Tibial nerve (tissue), 4 donors: Measurements from ENCODE around the gene UBE2F. TPM values are rescaled to one million over a fixed set of nuclear protein-coding genes. Genes with fewer than 3 reads are reported as not detected.
"Not testable (repeated sequence)": the region's sequence is repeated elsewhere in the genome, so short reads cannot be mapped to it uniquely, and the experiment has no call there.

Source experiments
- DNase-seq, 2 donors: peaks; one replicate each; pipeline ENCODE4 v3.0.0-alpha.2; 2019; ENCODE audit warnings: low spot score in 2 of 2
- H3K27ac ChIP-seq, 4 donors: fragments of 200-600 bp; sonication (generic) in 3 of 4; one replicate each; pipeline ENCODE4 v1.5.1; 2017 to 2019; ENCODE audit warnings: mild to moderate bottlenecking in 1 of 4
- H3K27me3 ChIP-seq, 2 donors: fragments of 200-600 bp; sonication (generic) in 1 of 2; one replicate each; pipeline versions ENCODE4 v1.5.1 to v1.6.0; 2017 to 2019
- H3K36me3 ChIP-seq, 3 donors: fragments of 200-600 bp; sonication (generic); one replicate each; pipeline ENCODE4 v1.5.1; 2018 to 2019
- H3K4me1 ChIP-seq, 4 donors: fragments of 200-600 bp; sonication (generic) in 3 of 4; one replicate each; pipeline ENCODE4 v1.5.1; 2017 to 2019
- H3K4me3 ChIP-seq, 4 donors: fragments of 200-600 bp; sonication (generic) in 3 of 4; one replicate each; pipeline ENCODE4 v1.5.1; 2017 to 2019; ENCODE audit warnings: mild to moderate bottlenecking in 1 of 4, moderate library complexity in 1 of 4
- H3K9me3 ChIP-seq, 4 donors: fragments of 200-600 bp; sonication (generic) in 3 of 4; one replicate each; pipeline ENCODE4 v1.5.1; 2017 to 2019
- CTCF ChIP-seq, 5 experiments: fragments of 200-600 bp in 3 of 5; fragments of 450-650 bp in 2 of 5; sonication (generic) in 3 of 5; IDR thresholded peaks; one replicate each; pipeline ENCODE4 v1.5.1; 2016 to 2019; ENCODE audit warnings: antibody characterized with exemption in 5 of 5, mild to moderate bottlenecking in 3 of 5, moderate library complexity in 2 of 5
- EP300 ChIP-seq, 2 donors: sonication (generic); formaldehyde crosslinking; IDR thresholded peaks; one replicate each; pipeline ENCODE4 v1.6.1; 2017; ENCODE audit warnings: antibody characterized with exemption in 2 of 2, mild to moderate bottlenecking in 1 of 2
- POLR2A ChIP-seq, 2 donors: fragments of 450-650 bp; IDR thresholded peaks; one replicate each; pipeline ENCODE4 v1.6.1; 2017; ENCODE audit warnings: antibody characterized with exemption in 2 of 2, mild to moderate bottlenecking in 2 of 2, moderate library complexity in 2 of 2
- WGBS, 2 donors: methylation state at CpG; one replicate each; pipeline ENCODE4 v1.1.5; 2018; 5-methylcytosine and 5-hydroxymethylcytosine counted together
- total RNA-seq, 4 donors: library from RNA; depleted of rRNA; stranded (reverse); fragments of >200 nt; gene quantifications; one replicate each; pipeline ENCODE4 v1.1.0, GENCODE V29; 2016

UBE2F gene
- total RNA-seq, 4 donors from 2014 or later = 35.1 to 73.8 (median 41.2) TPM

DNA sequence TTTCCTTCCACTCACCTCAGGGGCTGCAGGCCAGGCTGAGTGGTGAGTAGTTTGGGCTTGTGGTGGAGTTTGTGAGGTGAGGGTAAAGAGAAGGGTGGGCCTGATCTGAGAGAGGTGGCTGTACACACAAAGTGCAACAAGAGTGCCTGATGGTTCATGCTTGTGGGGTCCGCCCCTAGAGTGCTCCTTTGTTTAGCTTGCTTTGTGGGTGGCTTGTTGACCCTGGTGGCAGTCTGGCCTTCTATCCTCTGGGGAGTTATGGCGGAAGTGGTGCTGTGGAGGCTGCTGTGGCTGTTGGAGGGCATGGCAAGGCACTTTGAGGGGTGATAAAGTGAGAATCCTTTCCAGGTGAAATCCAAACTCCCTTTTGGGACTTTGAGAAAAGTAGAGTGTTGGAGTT lies 10.6 kb downstream of the UBE2F start:
- TF ChIP-seq POLR2A (IDR thresholded peaks at IDR 0.05) (no peak), CTCF (IDR thresholded peaks at IDR 0.05) (no peak), EP300 (IDR thresholded peaks at IDR 0.05) (no peak)

DNA sequence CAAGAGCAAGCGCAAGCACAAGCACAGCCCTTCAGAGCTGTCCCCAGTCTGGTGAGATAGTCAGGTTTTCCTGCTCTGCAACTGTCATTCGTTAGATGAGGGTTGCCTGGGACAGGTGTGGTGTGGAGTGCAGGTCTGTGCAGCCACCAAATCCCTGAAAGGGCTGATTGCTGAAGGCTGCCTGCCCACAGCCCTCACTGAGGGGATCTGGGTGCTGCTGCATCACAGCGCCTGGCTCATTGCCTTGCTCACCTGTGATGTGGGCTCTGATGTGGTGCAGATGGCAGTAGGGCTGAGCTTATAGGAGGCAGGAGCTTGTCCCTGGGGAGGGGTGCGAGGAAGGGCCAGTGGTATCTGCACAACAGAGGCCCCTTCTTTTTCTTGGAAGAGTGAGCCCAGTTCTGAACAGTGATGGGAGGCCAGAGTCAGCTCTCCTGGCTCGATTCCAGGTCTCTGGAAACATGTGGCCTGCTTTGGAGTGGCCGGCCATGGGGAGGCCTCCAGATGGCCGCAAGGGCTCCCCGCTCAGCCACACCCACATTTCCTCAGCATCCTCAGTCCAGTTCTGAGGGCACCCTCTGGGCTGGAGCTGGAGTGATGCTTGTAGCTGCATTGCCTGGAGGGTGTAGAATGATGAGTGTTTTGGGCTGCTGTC lies 11.4 kb downstream of the UBE2F start:
- WGBS, 2 donors = 49 to 63% methylated on average over 6 to 8 of the region's 8 CpGs
- Histone ChIP-seq H3K36me3 (peaks cover 0 to 29% (median 0%) of the 10 kb centered on the region in 3 donors), H3K9me3 (no peaks in the 10 kb centered on the region), H3K4me3 (no peak overlapping the region), H3K27me3 (no peaks in the 10 kb centered on the region), H3K4me1 (peaks cover 0 to 32% (median 13%) of the 10 kb centered on the region in 4 donors), H3K27ac (no peak overlapping the region)
- DNase-seq = peak in 1 of 2 donors; percentile 18
- TF ChIP-seq EP300 (IDR thresholded peaks at IDR 0.05) (no peak), POLR2A (IDR thresholded peaks at IDR 0.05) (no peak), CTCF (IDR thresholded peaks at IDR 0.05) (no peak)

More for the DNA sequence above, 10.6 kb downstream of the UBE2F start:
- Histone ChIP-seq H3K9me3 (no peaks in the 10 kb centered on the region), H3K27me3 (no peaks in the 10 kb centered on the region), H3K4me3 (no peak overlapping the region), H3K27ac (no peak overlapping the region), H3K36me3 (peaks cover 0 to 29% (median 0%) of the 10 kb centered on the region in 3 donors), H3K4me1 (peaks cover 0 to 32% (median 13%) of the 10 kb centered on the region in 4 donors)
- 83 to 84% methylated on average over 2 of the region's 2 CpGs for WGBS, 2 donors
- no peak for DNase-seq

DNA sequence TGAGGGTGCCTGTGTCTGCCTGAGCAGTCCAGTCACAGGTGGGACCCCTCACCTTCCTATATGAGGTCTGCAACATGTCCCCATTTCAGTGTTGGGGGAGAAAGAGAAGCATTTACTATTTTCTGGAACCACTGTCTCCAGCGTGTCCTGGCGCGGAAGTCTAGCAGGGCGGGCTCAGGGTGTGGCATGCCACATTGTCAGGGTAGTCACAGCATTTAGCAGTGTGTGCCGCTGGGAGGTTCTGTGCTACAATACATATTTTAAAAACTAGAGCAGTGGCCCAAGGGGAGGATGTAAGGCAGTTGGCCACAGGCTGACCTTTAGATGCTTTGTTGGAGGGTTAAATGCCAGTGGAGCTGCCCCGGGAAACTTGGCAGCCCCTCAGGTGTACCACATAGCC lies 12.5 kb downstream of the UBE2F start:
- Histone ChIP-seq H3K9me3 (no peaks in the 10 kb centered on the region), H3K27ac (no peak overlapping the region), H3K4me3 (no peak overlapping the region), H3K27me3 (no peaks in the 10 kb centered on the region), H3K4me1 (peaks cover 0 to 42% (median 14%) of the 10 kb centered on the region in 4 donors), H3K36me3 (peaks cover 0 to 22% (median 0%) of the 10 kb centered on the region in 3 donors)
- 77 to 80% methylated on average over 6 of the region's 6 CpGs for WGBS, 2 donors
- DNase-seq = no peak
- TF ChIP-seq CTCF (IDR thresholded peaks at IDR 0.05) (no peak), EP300 (IDR thresholded peaks at IDR 0.05) (no peak), POLR2A (IDR thresholded peaks at IDR 0.05) (no peak)

GRCh38 chr2:237980087-237980486 lies 13.3 kb downstream of the UBE2F start:
- DNase-seq = no peak
- 30 to 48% methylated on average over 1 of the region's 1 CpG for WGBS, 2 donors
- Histone ChIP-seq H3K36me3 (peaks cover 0 to 21% (median 0%) of the 10 kb centered on the region in 3 donors), H3K9me3 (no peaks in the 10 kb centered on the region), H3K4me3 (no peak overlapping the region), H3K27me3 (no peaks in the 10 kb centered on the region), H3K27ac (no peak overlapping the region), H3K4me1 (peaks cover 0 to 45% (median 15%) of the 10 kb centered on the region in 4 donors)
- TF ChIP-seq CTCF (IDR thresholded peaks at IDR 0.05) (no peak), POLR2A (IDR thresholded peaks at IDR 0.05) (no peak), EP300 (IDR thresholded peaks at IDR 0.05) (no peak)

DNA sequence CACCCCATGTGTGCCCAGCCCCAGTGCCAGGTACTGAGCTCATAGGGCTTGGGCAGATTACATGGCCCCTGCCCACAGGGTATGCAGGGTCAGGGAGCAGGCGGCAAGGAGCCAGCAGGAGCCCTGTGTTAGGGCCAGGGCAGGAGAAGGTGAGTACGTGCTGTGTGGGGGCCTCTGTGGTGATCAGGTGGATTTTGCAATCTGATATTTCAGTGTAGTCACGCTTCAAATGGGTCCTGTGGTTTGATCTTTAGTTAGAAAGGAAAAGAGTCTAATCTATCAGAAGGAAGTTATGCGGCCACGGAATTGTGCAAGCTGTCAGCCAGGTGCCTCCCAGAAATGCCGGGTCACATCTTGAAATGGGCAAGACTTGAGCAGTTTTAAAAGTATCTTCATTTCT lies 13.9 kb downstream of the UBE2F start:
- Histone ChIP-seq H3K27ac (no peak overlapping the region), H3K27me3 (no peaks in the 10 kb centered on the region), H3K4me3 (no peak overlapping the region), H3K9me3 (no peaks in the 10 kb centered on the region), H3K36me3 (peaks cover 0 to 15% (median 0%) of the 10 kb centered on the region in 3 donors), H3K4me1 (peaks cover 0 to 45% (median 15%) of the 10 kb centered on the region in 4 donors)
- 77 to 83% methylated on average over 6 of the region's 6 CpGs for WGBS, 2 donors
- no peak for DNase-seq
- TF ChIP-seq POLR2A (IDR thresholded peaks at IDR 0.05) (no peak), CTCF (IDR thresholded peaks at IDR 0.05) (no peak), EP300 (IDR thresholded peaks at IDR 0.05) (no peak)

GRCh38 chr2:237981621-237982020 lies 14.8 kb downstream of the UBE2F start:
- H3K27ac ChIP-seq, DNase-seq, H3K27me3 ChIP-seq, H3K36me3 ChIP-seq, H3K9me3 ChIP-seq, H3K4me3 ChIP-seq: not testable (repeated sequence)
- H3K4me1 ChIP-seq = peaks cover 0 to 45% (median 15%) of the 10 kb centered on the region in 4 donors
- WGBS, 2 donors = 94 to 97% methylated on average over 5 of the region's 5 CpGs
